H9 (cell line): ENCODE data around the gene RGS9. TPM values are rescaled to one million over a fixed set of nuclear protein-coding genes. Genes with fewer than 3 reads are reported as not detected.

ENCODE experiments used
- DNase-seq: peaks from one replicate; pipeline ENCODE4 v3.0.0-alpha.2; 2017
- H2AFZ ChIP-seq: one replicate; pipeline ENCODE4 v1.6.1; 2013; ENCODE audit warnings: mild to moderate bottlenecking, low read length, control low read depth, moderate library complexity
- H2AK5ac ChIP-seq: 2 replicates; pipeline ENCODE4 v1.6.1; 2013; ENCODE audit warnings: low read length, control low read depth, mixed read lengths; ENCODE audit not compliant: insufficient read length
- H2BK120ac ChIP-seq: one replicate; pipeline ENCODE4 v1.6.1; 2013; ENCODE audit warnings: low read depth, mild to moderate bottlenecking, low read length, control low read depth, inconsistent platforms; ENCODE audit not compliant: poor library complexity, severe bottlenecking
- H2BK12ac ChIP-seq: 2 replicates; pipeline ENCODE4 v1.6.1; 2013; ENCODE audit warnings: low read length, control low read depth, mixed read lengths, low read depth; ENCODE audit not compliant: insufficient read length
- H2BK15ac ChIP-seq: 2 replicates; pipeline ENCODE4 v1.6.1; 2013; ENCODE audit warnings: low read depth, low read length, control low read depth
- H2BK20ac ChIP-seq: one replicate; pipeline ENCODE4 v1.6.1; 2013; ENCODE audit warnings: low read depth, mild to moderate bottlenecking, low read length, control low read depth, inconsistent platforms; ENCODE audit not compliant: poor library complexity, severe bottlenecking
- H2BK5ac ChIP-seq: 2 replicates; pipeline ENCODE4 v1.6.1; 2013; ENCODE audit warnings: low read length, control low read depth, mixed read lengths; ENCODE audit not compliant: insufficient read length
- H3K14ac ChIP-seq: 2 replicates; pipeline ENCODE4 v1.6.1; 2013; ENCODE audit warnings: low read length, control low read depth; ENCODE audit not compliant: insufficient read depth
- H3K18ac ChIP-seq: 2 replicates; pipeline ENCODE4 v1.6.1; 2013; ENCODE audit warnings: low read depth, mild to moderate bottlenecking, mixed read lengths, low read length, control low read depth; ENCODE audit not compliant: insufficient read length
- H3K23ac ChIP-seq: 2 replicates; pipeline ENCODE4 v1.6.1; 2013; ENCODE audit warnings: low read length, control low read depth, mixed read lengths, low read depth; ENCODE audit not compliant: insufficient read length
- H3K23me2 ChIP-seq: 2 replicates; pipeline ENCODE4 v1.6.1; 2013; ENCODE audit warnings: low read depth, mild to moderate bottlenecking, mixed read lengths, low read length, control low read depth; ENCODE audit not compliant: insufficient read length, poor library complexity, severe bottlenecking
- H3K27ac ChIP-seq: 2 replicates; pipeline ENCODE4 v1.5.1; 2013; ENCODE audit warnings: low read length, control low read depth, mixed read lengths, low read depth; ENCODE audit not compliant: insufficient read length
- H3K27me3 ChIP-seq: 2 replicates; pipeline ENCODE4 v1.6.1; 2013; ENCODE audit warnings: low read length, control low read depth, inconsistent platforms; ENCODE audit not compliant: insufficient read depth
- H3K4ac ChIP-seq: 2 replicates; pipeline ENCODE4 v1.6.1; 2013; ENCODE audit warnings: low read depth, mild to moderate bottlenecking, control low read depth, inconsistent platforms, low read length, moderate library complexity
- H3K4me1 ChIP-seq: 2 replicates; pipeline ENCODE4 v1.6.1; 2013; ENCODE audit warnings: low read length, control low read depth, inconsistent platforms; ENCODE audit not compliant: insufficient read depth
- H3K4me2 ChIP-seq: 2 replicates; pipeline ENCODE4 v1.6.1; 2013; ENCODE audit warnings: low read length, control low read depth, mixed read lengths; ENCODE audit not compliant: insufficient read length, insufficient read depth
- H3K56ac ChIP-seq: 2 replicates; pipeline ENCODE4 v1.6.1; 2013; ENCODE audit warnings: low read depth, mild to moderate bottlenecking, mixed read lengths, low read length, control low read depth; ENCODE audit not compliant: insufficient read length
- H3K79me1 ChIP-seq: 2 replicates; pipeline ENCODE4 v1.6.1; 2013; ENCODE audit warnings: low read depth, mild to moderate bottlenecking, moderate library complexity, low read length, control low read depth, inconsistent platforms; ENCODE audit not compliant: insufficient read depth, poor library complexity, severe bottlenecking
- H3K79me2 ChIP-seq: 2 replicates; pipeline ENCODE4 v1.6.1; 2013; ENCODE audit warnings: low read length, control low read depth, inconsistent platforms; ENCODE audit not compliant: insufficient read depth
- H3K9ac ChIP-seq: 2 replicates; pipeline ENCODE4 v1.6.1; 2013; ENCODE audit warnings: low read length, control low read depth, mixed read lengths; ENCODE audit not compliant: insufficient read length; ENCODE audit errors: extremely low read depth
- H3K9me3 ChIP-seq: one replicate; pipeline ENCODE4 v1.6.1; 2013; ENCODE audit warnings: low read depth, low read length, inconsistent platforms; ENCODE audit not compliant: control insufficient read depth
- H3T11ph ChIP-seq: one replicate; pipeline ENCODE4 v1.6.1; 2013; ENCODE audit warnings: mild to moderate bottlenecking, low read length, control low read depth, inconsistent platforms
- H4K20me1 ChIP-seq: one replicate; pipeline ENCODE4 v1.6.1; 2013; ENCODE audit not compliant: control insufficient read depth, insufficient read length, insufficient read depth
- H4K5ac ChIP-seq: 2 replicates; pipeline ENCODE4 v1.6.1; 2013; ENCODE audit warnings: low read depth, mild to moderate bottlenecking, mixed read lengths, low read length, control low read depth; ENCODE audit not compliant: insufficient read length
- H4K8ac ChIP-seq: replicated peaks from 2 replicates; pipeline ENCODE4 v1.6.1; 2013; ENCODE audit warnings: low read length, control low read depth, mixed read lengths, low read depth; ENCODE audit not compliant: insufficient read length
- H4K91ac ChIP-seq: 2 replicates; pipeline ENCODE4 v1.6.1; 2013; ENCODE audit warnings: low read depth, mild to moderate bottlenecking, moderate library complexity, mixed read lengths, low read length, control low read depth; ENCODE audit not compliant: insufficient read length
- H3K27ac Mint-ChIP-seq, 3 experiments: 2 replicates in 2 of 3; 3 replicates in 1 of 3; pipeline ENCODE4 v1.8.0; 2020 to 2021; ENCODE audit warnings: mixed read lengths in 3 of 3, mild to moderate bottlenecking in 1 of 3, moderate library complexity in 1 of 3
- H3K27me3 Mint-ChIP-seq: 2 replicates; pipeline ENCODE4 v1.8.0; 2021; ENCODE audit warnings: low read depth, mild to moderate bottlenecking, moderate library complexity, mixed read lengths
- H3K36me3 Mint-ChIP-seq, 3 experiments: 2 replicates in 2 of 3; 3 replicates in 1 of 3; pipeline ENCODE4 v1.8.0; 2020 to 2021; ENCODE audit warnings: low read depth in 3 of 3, mixed read lengths in 3 of 3; ENCODE audit not compliant: insufficient read depth in 1 of 3
- H3K4me1 Mint-ChIP-seq, 2 experiments: 2 replicates each; pipeline ENCODE4 v1.8.0; 2020; ENCODE audit warnings: mixed read lengths in 2 of 2
- H3K4me3 Mint-ChIP-seq, 2 experiments: 2 replicates in 1 of 2; 3 replicates in 1 of 2; pipeline ENCODE4 v1.8.0; 2020 to 2021; ENCODE audit warnings: mild to moderate bottlenecking in 2 of 2, mixed read lengths in 2 of 2, moderate library complexity in 1 of 2
- H3K9me3 Mint-ChIP-seq, 2 experiments: 2 replicates in 1 of 2; 3 replicates in 1 of 2; pipeline ENCODE4 v1.8.0; 2020; ENCODE audit warnings: mild to moderate bottlenecking in 2 of 2, mixed read lengths in 2 of 2, moderate library complexity in 1 of 2
- CTCF ChIP-seq: fragments of 200-600 bp; sonication (generic); conservative IDR thresholded peaks from 3 replicates; pipeline ENCODE4 v1.8.0; 2021; ENCODE audit warnings: antibody characterized with exemption, mild to moderate bottlenecking
- total RNA-seq: library from RNA; stranded (reverse); gene quantifications from 2 replicates; pipeline ENCODE4 v1.2.1, GENCODE V29; 2021

RGS9 gene
- total RNA-seq, 1 experiment from 2014 or later, result 12.0 TPM

GRCh38 chr17:65099475-65099874 lies 37.7 kb upstream of the RGS9 start:
- H3K27ac ChIP-seq, result no peak overlapping the region
- peaks cover 10 to 13% of the 10 kb centered on the region in 2 experiments for H3K4me1 Mint-ChIP-seq
- no peak overlapping the region for H2BK15ac ChIP-seq
- H3K27ac Mint-ChIP-seq, result no peak overlapping the region
- H4K8ac ChIP-seq, result no peak overlapping the region
- no peak overlapping the region for H2AFZ ChIP-seq
- H3K4me3 Mint-ChIP-seq, result no peak overlapping the region
- H3K27me3 ChIP-seq, result no peaks in the 10 kb centered on the region
- H3T11ph ChIP-seq, result no peak overlapping the region
- no peak for DNase-seq
- H3K79me1 ChIP-seq, result no peaks in the 10 kb centered on the region
- H4K91ac ChIP-seq, result no peak overlapping the region
- H2BK20ac ChIP-seq, result no peak overlapping the region
- H3K79me2 ChIP-seq, result no peaks in the 10 kb centered on the region
- H3K56ac ChIP-seq, result no peak overlapping the region
- H3K14ac ChIP-seq, result no peak overlapping the region
- peaks cover 9% of the 10 kb centered on the region for H3K23me2 ChIP-seq
- no peak overlapping the region for H3K23ac ChIP-seq
- no peak for TF ChIP-seq CTCF
- no peaks in the 10 kb centered on the region for H3K9me3 ChIP-seq
- no peak overlapping the region for H3K18ac ChIP-seq
- H2BK12ac ChIP-seq, result no peak overlapping the region
- H3K9ac ChIP-seq, result no peak overlapping the region
- H3K4me1 ChIP-seq, result no peaks in the 10 kb centered on the region; the same call in 1 of the 2 replicates
- no peak overlapping the region for H2AK5ac ChIP-seq
- no peaks in the 10 kb centered on the region for H3K9me3 Mint-ChIP-seq
- no peak overlapping the region for H2BK120ac ChIP-seq
- no peaks in the 10 kb centered on the region; the same call in 1 of the 2 replicates for H3K27me3 Mint-ChIP-seq
- no peak overlapping the region for H3K4me2 ChIP-seq
- no peak overlapping the region for H3K4ac ChIP-seq
- H3K36me3 Mint-ChIP-seq, result peaks cover 0 to 1% (median 0%) of the 10 kb centered on the region in 3 experiments; a peak in 2 of 7 replicates
- no peak overlapping the region for H2BK5ac ChIP-seq
- no peak overlapping the region for H4K5ac ChIP-seq
- no peaks in the 10 kb centered on the region for H4K20me1 ChIP-seq
